GM12878 (cell line): ENCODE measurements around the gene TTF2. TPM values are rescaled to one million over a fixed set of nuclear protein-coding genes. Genes with fewer than 3 reads are reported as not detected.

Experiments used
- ATAC-seq: fragments of 200-7000 bp; cut with Tn5 transposase; 3 replicates; pipeline ENCODE4 v1.9.1; 2020; ENCODE audit warnings: mild to moderate bottlenecking, moderate library complexity
- BruUV-seq: library from RNA; stranded (reverse); fragments of 400-500 nt; replicated peaks from 2 replicates; lab custom pipeline; 2021; lab: Mats Ljungman, UMichigan
- CTCF ChIA-PET: fragments of 300-600 bp; sonication (Branson Sonifier 250); formaldehyde crosslinking; extraction: SDS; loops from one replicate; lab custom pipeline; 2021; ENCODE audit warnings: inconsistent platforms; lab: Yijun Ruan, JAX
- POLR2A ChIA-PET: fragments of 350-600 bp; formaldehyde crosslinking; extraction: SDS; loops from one replicate; lab custom pipeline; 2021; ENCODE audit warnings: inconsistent platforms; lab: Charles Lee
- RAD21 ChIA-PET: fragments of 300-600 bp; sonication (Branson Sonifier 250); formaldehyde crosslinking; loops from one replicate; lab custom pipeline; 2023; ENCODE audit warnings: antibody characterized with exemption; ENCODE audit not compliant: unreplicated experiment; lab: Charles Lee
- SMC1A ChIA-PET: fragments of 300-600 bp; sonication (Branson Sonifier 250); formaldehyde crosslinking; loops from one replicate; lab custom pipeline; 2023; ENCODE audit not compliant: unreplicated experiment, uncharacterized antibody; lab: Charles Lee
- DNase-seq: peaks from one replicate; pipeline ENCODE4 v3.0.0-alpha.2; 2011; ENCODE audit warnings: low read depth, low spot score
- FAIRE-seq: peaks from 3 replicates; lab custom pipeline; 2011; peaks lifted over from hg19 to GRCh38; lab: Jason Lieb, UNC
- H2AFZ ChIP-seq: 2 replicates; pipeline ENCODE4 v1.6.0; 2011; ENCODE audit warnings: low read depth, low read length, control low read depth; ENCODE audit not compliant: control insufficient read depth
- H3K27ac ChIP-seq: 2 replicates; pipeline ENCODE4 v1.5.1; 2011; ENCODE audit warnings: control low read depth; ENCODE audit not compliant: control insufficient read depth, insufficient read depth
- H3K27me3 ChIP-seq, 2 experiments: replicated peaks in 1 of 2; 2 replicates each; pipeline versions ENCODE4 v1.6.0 to v1.6.1; 2011; ENCODE audit warnings: low read length in 1 of 2; ENCODE audit not compliant: control insufficient read depth in 2 of 2, insufficient read depth in 2 of 2
- H3K36me3 ChIP-seq, 2 experiments: 2 replicates each; pipeline ENCODE4 v1.5.1; 2011; ENCODE audit warnings: low read length in 1 of 2; ENCODE audit not compliant: control insufficient read depth in 2 of 2, insufficient read depth in 2 of 2
- H3K4me1 ChIP-seq: 2 replicates; pipeline ENCODE4 v1.6.1; 2011; ENCODE audit warnings: mild to moderate bottlenecking, low read length, moderate library complexity, mixed read lengths; ENCODE audit not compliant: control insufficient read depth, insufficient read depth
- H3K4me2 ChIP-seq: 2 replicates; pipeline ENCODE4 v1.6.0; 2011; ENCODE audit warnings: control low read depth; ENCODE audit not compliant: control insufficient read depth, insufficient read depth
- H3K4me3 ChIP-seq: fragments of 200-600 bp; sonication (generic); 2 replicates; pipeline ENCODE4 v1.5.1; 2016
- H3K79me2 ChIP-seq: 2 replicates; pipeline ENCODE4 v1.6.0; 2011; ENCODE audit warnings: low read length; ENCODE audit not compliant: control insufficient read depth, insufficient read depth
- H3K9ac ChIP-seq: 2 replicates; pipeline ENCODE4 v1.8.0; 2011; ENCODE audit warnings: low read length, control low read depth, mixed read lengths; ENCODE audit not compliant: control insufficient read depth, insufficient read depth
- H3K9me3 ChIP-seq: replicated peaks from 3 replicates; pipeline ENCODE4 v1.5.1; 2011; ENCODE audit warnings: mild to moderate bottlenecking, low read length; ENCODE audit not compliant: control insufficient read depth, insufficient read depth
- H4K20me1 ChIP-seq: 2 replicates; pipeline ENCODE4 v1.6.0; 2011; ENCODE audit not compliant: control insufficient read depth, insufficient read depth
- ATF7 ChIP-seq: fragments of 450-650 bp; IDR thresholded peaks from 2 replicates; pipeline ENCODE4 v1.6.1; 2016; ENCODE audit warnings: low read depth, mild to moderate bottlenecking
- EGR1 ChIP-seq, 2 experiments: IDR thresholded peaks; 1 replicate in 1 of 2; 2 replicates in 1 of 2; pipeline ENCODE4 v1.6.1; 2011 to 2012; ENCODE audit warnings: low read depth in 2 of 2, low read length in 2 of 2, borderline replicate concordance in 1 of 2, mild to moderate bottlenecking in 1 of 2, moderate library complexity in 1 of 2
- ELK1 ChIP-seq: IDR thresholded peaks from 2 replicates; pipeline ENCODE4 v1.6.1; 2012; ENCODE audit warnings: low read depth, low read length, improper control_type of control experiment
- HCFC1 ChIP-seq: fragments of 150-350 bp; IDR thresholded peaks from 2 replicates; pipeline ENCODE4 v1.6.1; 2014; ENCODE audit warnings: low read length
- HDAC2 ChIP-seq: fragments of 200-600 bp; sonication (generic); IDR thresholded peaks from 2 replicates; pipeline ENCODE4 v1.6.1; 2017
- HDAC6 ChIP-seq: fragments of 200-600 bp; sonication (generic); IDR thresholded peaks from one replicate; pipeline ENCODE4 v1.8.0; 2017; ENCODE audit warnings: antibody characterized with exemption; ENCODE audit not compliant: unreplicated experiment
- IKZF2 ChIP-seq, 2 experiments: fragments of 450-650 bp; IDR thresholded peaks; 2 replicates each; pipeline ENCODE4 v1.6.1; 2017; ENCODE audit warnings: mild to moderate bottlenecking in 2 of 2, moderate library complexity in 2 of 2
- KLF5 ChIP-seq: fragments of 450-650 bp; IDR thresholded peaks from 2 replicates; pipeline ENCODE4 v1.6.1; 2014; ENCODE audit warnings: mild to moderate bottlenecking; ENCODE audit not compliant: partially characterized antibody
- MYC ChIP-seq: IDR thresholded peaks from 2 replicates; pipeline ENCODE4 v1.6.1; 2011; ENCODE audit warnings: mild to moderate bottlenecking, low read length, moderate library complexity, inconsistent platforms; ENCODE audit not compliant: insufficient read depth, insufficient replicate concordance, insufficient read length, severe bottlenecking
- NFYA ChIP-seq: IDR thresholded peaks from 2 replicates; pipeline ENCODE4 v1.6.1; 2011; ENCODE audit warnings: low read depth, mild to moderate bottlenecking, low read length, improper control_type of control experiment, borderline replicate concordance
- POLR2AphosphoS5 ChIP-seq: IDR thresholded peaks from 2 replicates; pipeline ENCODE4 v1.6.1; 2011; ENCODE audit warnings: mild to moderate bottlenecking, low read length, inconsistent platforms
- RBBP5 ChIP-seq: fragments of 200-600 bp; sonication (generic); conservative IDR thresholded peaks from 2 replicates; pipeline ENCODE4 v1.6.1; 2016
- SMC3 ChIP-seq: IDR thresholded peaks from 2 replicates; pipeline ENCODE4 v1.6.1; 2011; ENCODE audit warnings: low read length, improper control_type of control experiment, borderline replicate concordance
- STAT3 ChIP-seq: IDR thresholded peaks from 2 replicates; pipeline ENCODE4 v1.6.1; 2011; ENCODE audit warnings: low read depth, low read length, improper control_type of control experiment
- TCF3 ChIP-seq: IDR thresholded peaks from 2 replicates; pipeline ENCODE4 v1.6.1; 2012; ENCODE audit warnings: low read depth, mild to moderate bottlenecking, low read length, borderline replicate concordance; ENCODE audit not compliant: insufficient read depth
- TCF7 ChIP-seq: IDR thresholded peaks from 2 replicates; pipeline ENCODE4 v1.6.1; 2014; ENCODE audit warnings: antibody characterized with exemption, borderline replicate concordance
- ZBED1 ChIP-seq: IDR thresholded peaks from 2 replicates; pipeline ENCODE4 v1.6.1; 2016; ENCODE audit warnings: borderline replicate concordance
- ZBTB33 ChIP-seq: fragments of 450-650 bp; IDR thresholded peaks from 2 replicates; pipeline ENCODE4 v1.6.1; 2017; ENCODE audit warnings: mild to moderate bottlenecking
- ZNF384 ChIP-seq: IDR thresholded peaks from 2 replicates; pipeline ENCODE4 v1.6.1; 2012; ENCODE audit warnings: low read depth, mild to moderate bottlenecking, low read length, improper control_type of control experiment, borderline replicate concordance
- ZSCAN29 ChIP-seq: fragments of 450-650 bp; IDR thresholded peaks from 2 replicates; pipeline ENCODE4 v1.6.1; 2017; ENCODE audit warnings: mild to moderate bottlenecking, moderate library complexity
- WGBS: methylation state at CpG from one replicate; pipeline ENCODE4 v1.1.6; 2016; ENCODE audit warnings: low lambda C conversion rate; ENCODE audit not compliant: insufficient replicate concordance, insufficient coverage; ENCODE audit errors: missing lambda C conversion rate; 5-methylcytosine and 5-hydroxymethylcytosine counted together
- in situ Hi-C: fragments of 300-500 bp; cut with MboI; formaldehyde crosslinking; loops from 9 replicates; pipeline ENCODE4 v1.14.3; 2018; ENCODE audit warnings: mixed read lengths
- intact Hi-C: fragments of 100-400 bp; cut with micrococcal nuclease; formaldehyde crosslinking; loops from one replicate; pipeline ENCODE4 v1.14.2; 2022; ENCODE audit not compliant: unreplicated experiment
- polyA plus RNA-seq, 11 experiments: library from polyadenylated mRNA; depleted of rRNA in 4 of 11; unstranded in 6 of 11; stranded (reverse) in 5 of 11; fragments of >200 nt; fragmentation: Nextera tagmentation in 4 of 11; fragmentation: Illumina TruSeq in 1 of 11; extraction: Ambion mirVana in 4 of 11; extraction: Trizol in 1 of 11; gene quantifications; 1 replicate in 1 of 11; 2 replicates in 10 of 11; pipeline versions ENCODE4 v1.2.1 to v1.2.3, GENCODE V29; 2011 to 2016; ENCODE audit warnings: inconsistent platforms in 2 of 11, missing spikeins in 2 of 11, low read depth in 1 of 11
- total RNA-seq, 4 experiments: library from RNA; depleted of rRNA in 3 of 4; stranded (reverse); fragments of >200 nt in 3 of 4; fragmentation: Illumina TruSeq in 1 of 4; extraction: Trizol in 1 of 4; gene quantifications; 2 replicates each; pipeline versions ENCODE4 v1.2.1 to v1.2.3, GENCODE V29; 2013 to 2021

TTF2 gene
- total and polyA plus RNA-seq, 10 of the 15 experiments (the other 5 are each of a cell fraction or from before 2014, with no cell fraction given), result 17.7 to 134 (median 78.2) TPM

- SMC1A ChIA-PET, result no interaction called here
- H3K9ac ChIP-seq, result no peak overlapping the region
- FAIRE-seq (no peak), DNase-seq (no peak), ATAC-seq (no peak)
- TF ChIP-seq HDAC2 (no peak), NFYA (no peak), ZBED1 (no peak), STAT3 (no peak), RBBP5 (no peak), TCF7 (no peak), POLR2AphosphoS5 (no peak), SMC3 (no peak), ZSCAN29 (no peak), ATF7 (no peak), ELK1 (no peak), TCF3 (no peak), HDAC6 (no peak), KLF5 (no peak), MYC (no peak), EGR1 (IDR thresholded peaks at IDR 0.05; ENCODE audit: borderline replicate concordance in 1 of 2, low read depth in 2 of 2, low read length in 2 of 2) (no peak), ZNF384 (no peak), HCFC1 (no peak), IKZF2 (IDR thresholded peaks at IDR 0.05) (no peak), ZBTB33 (no peak)
- POLR2A ChIA-PET, result no interaction called here
- H3K36me3 ChIP-seq, result no peaks in the 10 kb centered on the region
- H2AFZ ChIP-seq, result no peak overlapping the region
- H4K20me1 ChIP-seq, result no peaks in the 10 kb centered on the region
- in situ Hi-C loops, result no loop called here
- no peak overlapping the region for H3K4me2 ChIP-seq
- no peak overlapping the region for H3K27ac ChIP-seq
- RAD21 ChIA-PET, result no interaction called here
- CTCF ChIA-PET, result interaction anchor here (6.8 kb wide), 1 partner anchor 62 kb away, joined by 167 read pairs; no protein-coding TSS in a partner anchor
- WGBS, result 35% methylated on average over 4 of the region's 4 CpGs
- H3K4me3 ChIP-seq, result no peak overlapping the region
- H3K27me3 ChIP-seq, result peaks cover 0 to 2% of the 10 kb centered on the region in 2 experiments; a peak in 1 of 4 replicates
- no TSS peak for BruUV-seq
- intact Hi-C loops, result no loop called here
- H3K79me2 ChIP-seq, result no peaks in the 10 kb centered on the region
- no peaks in the 10 kb centered on the region for H3K4me1 ChIP-seq
- H3K9me3 ChIP-seq, result no peaks in the 10 kb centered on the region
These were observed 70.4 kb downstream of the TTF2 start for GRCh38 chr1:117130526-117130925.
